Pancreas (tissue), 10 donors: ENCODE results near the gene SLC4A2. TPM values are rescaled to one million over a fixed set of nuclear protein-coding genes. Genes with fewer than 3 reads are reported as not detected.

Source experiments
- ATAC-seq, 4 donors: fragments of 200-7000 bp; cut with Tn5 transposase; one replicate each; pipeline versions ENCODE4 v1.8.0 to v1.9.1; 2020; ENCODE audit warnings: mild to moderate bottlenecking in 4 of 4, moderate library complexity in 4 of 4
- DNase-seq, 6 donors: peaks; one replicate each; pipeline ENCODE4 v3.0.0-alpha.2; 2020
- FAIRE-seq: peaks from 2 replicates; lab custom pipeline; 2012; peaks lifted over from hg19 to GRCh38; lab: Jason Lieb, UNC
- H3K27ac ChIP-seq, 4 donors: fragments of 200-600 bp; sonication (generic); 1 replicate in 3 of 4; 2 replicates in 1 of 4; pipeline versions ENCODE4 v1.5.0 to v1.8.0; 2020
- H3K27me3 ChIP-seq, 4 donors: fragments of 200-600 bp; one replicate each; pipeline ENCODE4 v1.8.0; 2021
- H3K36me3 ChIP-seq, 3 donors: fragments of 200-600 bp; sonication (generic) in 1 of 3; one replicate each; pipeline versions ENCODE4 v1.5.0 to v1.8.0; 2020 to 2021
- H3K4me1 ChIP-seq, 3 donors: fragments of 200-600 bp; one replicate each; pipeline ENCODE4 v1.8.0; 2021
- H3K4me3 ChIP-seq, 4 donors: fragments of 200-600 bp; sonication (generic) in 2 of 4; one replicate each; pipeline versions ENCODE4 v1.5.0 to v1.8.0; 2020 to 2021
- H3K9me3 ChIP-seq, 4 donors: fragments of 200-600 bp; one replicate each; pipeline ENCODE4 v1.8.0; 2021
- WGBS, 2 donors: extraction: QIAGEN DNeasy Blood & Tissue Kit; methylation state at CpG; one replicate each; pipeline ENCODE4 v1.1.7; 2013; 5-methylcytosine and 5-hydroxymethylcytosine counted together
- intact Hi-C, 3 donors: fragments of 100-400 bp; cut with DNase I; formaldehyde crosslinking; loops; one replicate each; pipeline versions ENCODE4 v1.11.1 to v1.14.2; 2022
- polyA plus RNA-seq, 2 donors: library from polyadenylated mRNA; stranded (reverse); fragments of 200-250 nt; gene quantifications; one replicate each; pipeline ENCODE4 v1.2.3, GENCODE V29; 2013
- total RNA-seq, 6 donors: library from RNA; stranded (reverse); fragmentation: NEBNext Ultra II Directional in 4 of 6; extraction: Animal tissue kit (Norgen Biotek cat#: 25700) in 4 of 6; gene quantifications; one replicate each; pipeline versions ENCODE4 v1.2.1 to v1.2.4, GENCODE V29; 2021 to 2023
- TF ChIP-seq, protein P1 (sequence below), 4 donors: fragments of 200-600 bp; sonication (generic) in 3 of 4; IDR thresholded peaks; one replicate each; pipeline versions ENCODE4 v1.5.0 to v1.8.0; 2021; ENCODE audit warnings: antibody characterized with exemption in 4 of 4
- donor health status: healthy with polysubstance abuse.
- donor health status: DM: no; HTN: no; CAD: no; lungs with moderate emphysema.
- donor health status: DM: no; HTN: no; CAD: no.
- donor health status: control.
- donor health status: control.
- donor health status: Bipolar disorder and iron deficiency.
- donor health status: DM: yes; HTN: yes; CAD: no.
- donor health status: DM: no; HTN: no; CAD: no.
- donor health status: DM: no; HTN: no; CAD: no.
- donor health status: DM: yes; HTN: yes; CAD: no.

SLC4A2 gene
- total and polyA plus RNA-seq, 8 donors = 69.2 to 211 (median 87.2) TPM

DNA sequence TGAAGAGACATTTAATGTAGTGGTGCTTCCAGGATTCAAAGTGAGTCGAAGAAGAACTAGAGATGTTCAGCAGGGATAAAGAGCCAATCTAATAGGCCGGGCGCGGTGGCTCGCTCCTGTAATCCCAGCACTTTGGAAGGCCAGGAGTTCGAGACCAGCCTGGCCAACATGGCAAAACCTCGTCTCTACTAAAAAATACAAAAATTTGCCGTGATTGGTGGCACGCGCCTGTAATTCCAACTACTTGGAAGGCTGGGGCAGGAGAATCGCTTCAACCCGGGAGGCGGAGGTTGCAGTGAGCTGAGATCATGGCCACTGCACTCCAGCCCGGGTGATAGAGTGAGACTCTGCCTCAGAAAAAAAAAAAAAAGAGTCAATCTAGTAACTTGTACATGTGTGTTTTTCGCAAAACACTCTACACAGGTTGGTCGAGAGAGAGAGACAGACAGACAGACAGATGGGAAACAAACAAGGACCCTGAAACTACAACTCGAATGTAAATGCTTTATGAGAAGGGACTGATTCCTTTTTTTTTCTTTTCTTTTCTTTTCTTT is 30.4 kb upstream of the SLC4A2 start:
- Histone ChIP-seq H3K4me1 (peaks cover 0 to 6% (median 0%) of the 10 kb centered on the region in 3 donors), H3K27me3 (no peaks in the 10 kb centered on the region), H3K36me3 (no peaks in the 10 kb centered on the region), H3K9me3 (no peaks in the 10 kb centered on the region), H3K27ac (peak overlapping the region; percentile 56 to 74 (median 66)), H3K4me3 (peak overlapping the region; percentile 62 to 93 (median 75))
- intact Hi-C loops = no loop called here
- 35 to 45% methylated on average over 17 of the region's 17 CpGs for WGBS, 2 donors
- FAIRE-seq (no peak), ATAC-seq (peak in 2 of 4 donors; percentile 1), DNase-seq (no peak)
- TF ChIP-seq, protein P1, sequence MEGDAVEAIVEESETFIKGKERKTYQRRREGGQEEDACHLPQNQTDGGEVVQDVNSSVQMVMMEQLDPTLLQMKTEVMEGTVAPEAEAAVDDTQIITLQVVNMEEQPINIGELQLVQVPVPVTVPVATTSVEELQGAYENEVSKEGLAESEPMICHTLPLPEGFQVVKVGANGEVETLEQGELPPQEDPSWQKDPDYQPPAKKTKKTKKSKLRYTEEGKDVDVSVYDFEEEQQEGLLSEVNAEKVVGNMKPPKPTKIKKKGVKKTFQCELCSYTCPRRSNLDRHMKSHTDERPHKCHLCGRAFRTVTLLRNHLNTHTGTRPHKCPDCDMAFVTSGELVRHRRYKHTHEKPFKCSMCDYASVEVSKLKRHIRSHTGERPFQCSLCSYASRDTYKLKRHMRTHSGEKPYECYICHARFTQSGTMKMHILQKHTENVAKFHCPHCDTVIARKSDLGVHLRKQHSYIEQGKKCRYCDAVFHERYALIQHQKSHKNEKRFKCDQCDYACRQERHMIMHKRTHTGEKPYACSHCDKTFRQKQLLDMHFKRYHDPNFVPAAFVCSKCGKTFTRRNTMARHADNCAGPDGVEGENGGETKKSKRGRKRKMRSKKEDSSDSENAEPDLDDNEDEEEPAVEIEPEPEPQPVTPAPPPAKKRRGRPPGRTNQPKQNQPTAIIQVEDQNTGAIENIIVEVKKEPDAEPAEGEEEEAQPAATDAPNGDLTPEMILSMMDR (IDR thresholded peaks at IDR 0.05) = no peak

DNA sequence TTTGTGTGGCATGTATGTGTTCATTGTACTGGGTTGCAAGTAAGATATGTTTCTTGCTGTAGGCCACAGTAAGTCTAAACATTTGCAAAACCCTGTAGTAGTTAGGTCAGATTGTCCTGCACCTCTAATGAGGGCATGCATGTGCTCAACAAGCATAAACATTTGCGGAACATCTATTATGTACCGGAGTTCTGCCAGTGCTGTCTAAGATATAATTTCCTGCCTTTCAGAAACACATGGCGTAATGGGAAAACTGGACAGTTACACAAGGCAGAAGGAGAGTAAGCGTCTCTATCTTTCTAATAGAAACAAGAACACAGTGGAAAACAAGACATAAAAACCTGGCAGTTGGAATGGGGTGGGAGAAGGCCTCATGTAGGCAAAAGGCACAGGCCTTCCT is 28.4 kb upstream of the SLC4A2 start:
- no peak for DNase-seq
- Histone ChIP-seq H3K27me3 (no peaks in the 10 kb centered on the region), H3K9me3 (no peaks in the 10 kb centered on the region), H3K27ac (no peak overlapping the region), H3K4me3 (no peak overlapping the region), H3K4me1 (peaks cover 0 to 6% (median 0%) of the 10 kb centered on the region in 3 donors), H3K36me3 (peaks cover 0 to 3% (median 0%) of the 10 kb centered on the region in 3 donors)
- TF ChIP-seq, protein P1 (IDR thresholded peaks at IDR 0.05) = no peak
- FAIRE-seq = no peak
- intact Hi-C loops = loop anchor here in 1 of 3 donors (5.0 kb wide), 1 partner anchor 81 kb away; no protein-coding TSS in a partner anchor
- WGBS, 2 donors = 91 to 93% methylated on average over 4 of the region's 4 CpGs
- ATAC-seq = no peak

DNA sequence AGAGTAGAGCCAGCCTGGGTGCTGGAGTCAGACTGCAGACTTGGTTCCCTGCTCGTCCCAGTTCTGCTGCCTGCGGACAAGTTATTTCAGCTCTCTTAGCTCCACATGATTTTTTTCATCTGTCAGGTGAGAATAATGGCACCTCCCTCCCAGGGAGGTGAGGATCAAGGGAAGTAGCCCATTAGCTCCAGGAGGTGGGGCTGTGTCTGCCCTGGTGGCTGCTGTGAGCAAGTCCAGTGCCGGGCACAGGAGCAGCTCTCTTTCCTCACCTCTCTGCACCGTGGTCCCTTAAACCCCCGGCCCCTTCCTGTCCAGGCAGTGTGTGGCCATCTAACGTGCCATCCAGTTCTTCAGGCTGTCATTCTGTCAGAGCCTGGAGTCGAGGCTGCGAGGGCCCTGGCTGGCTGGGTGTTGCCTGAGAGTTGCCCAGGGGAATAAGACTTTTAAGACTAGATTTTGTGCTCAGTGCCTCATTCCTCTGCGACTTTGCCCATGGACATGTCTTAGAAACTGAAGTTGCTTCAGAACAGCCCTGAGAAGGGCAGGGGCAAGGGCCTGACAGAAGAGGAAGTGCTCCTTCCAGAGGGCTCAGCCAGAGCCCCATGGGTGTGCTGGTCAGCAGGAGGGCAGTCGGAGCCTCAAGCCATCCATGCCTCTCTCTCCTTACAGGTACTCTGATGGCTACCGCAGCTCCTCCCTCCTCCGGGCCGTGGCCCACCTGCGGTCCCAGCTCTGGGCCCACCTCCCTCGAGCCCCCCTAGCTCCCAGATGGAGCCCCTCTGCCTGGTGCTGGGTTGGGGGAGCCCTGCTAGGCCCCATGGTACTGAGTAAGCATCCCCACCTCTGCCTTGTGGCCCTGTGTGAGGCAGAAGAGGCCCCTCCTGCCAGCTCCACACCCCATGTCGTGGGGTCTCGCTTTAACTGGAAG is 26.2 kb upstream of the SLC4A2 start:
- ATAC-seq = no peak
- Histone ChIP-seq H3K36me3 (peaks cover 0 to 16% (median 0%) of the 10 kb centered on the region in 3 donors), H3K4me1 (peaks cover 0 to 3% (median 0%) of the 10 kb centered on the region in 3 donors), H3K9me3 (no peaks in the 10 kb centered on the region), H3K4me3 (no peak overlapping the region), H3K27me3 (no peaks in the 10 kb centered on the region), H3K27ac (no peak overlapping the region)
- peak in 1 of 6 donors; percentile 65 for DNase-seq
- intact Hi-C loops = loop anchor here in 1 of 3 donors (5.0 kb wide), 1 partner anchor 79 kb away; no protein-coding TSS in a partner anchor
- TF ChIP-seq, protein P1 (IDR thresholded peaks at IDR 0.05) = no peak
- no peak for FAIRE-seq
- WGBS, 2 donors = 85 to 89% methylated on average over 17 of the region's 17 CpGs

DNA sequence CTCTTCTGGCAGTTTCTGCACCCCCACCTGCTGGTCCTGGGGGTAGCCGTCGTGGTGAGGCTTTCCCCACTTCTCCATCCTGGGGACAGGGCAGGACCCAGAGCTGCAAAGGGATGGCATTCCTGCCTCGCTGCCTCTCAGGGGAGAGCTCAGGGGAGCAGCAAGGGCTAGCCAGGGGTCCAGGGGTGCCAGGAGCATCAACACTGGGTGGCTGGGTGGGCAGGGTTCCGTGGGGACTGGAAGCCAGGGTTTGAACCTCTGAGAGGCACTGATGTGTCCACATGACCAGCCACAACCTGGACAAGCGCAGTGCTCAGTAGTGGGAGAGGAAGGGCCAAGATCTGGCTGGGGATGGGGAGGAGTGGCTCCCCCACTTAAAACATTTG is 25.5 kb upstream of the SLC4A2 start:
- TF ChIP-seq, protein P1 (IDR thresholded peaks at IDR 0.05) = no peak
- peaks cover 0 to 16% (median 0%) of the 10 kb centered on the region in 3 donors for H3K36me3 ChIP-seq
- DNase-seq (peak in 1 of 6 donors; percentile 59), ATAC-seq (no peak), FAIRE-seq (no peak)
- no peak overlapping the region for H3K4me3 ChIP-seq
- H3K27ac ChIP-seq = no peak overlapping the region
- H3K4me1 ChIP-seq = peaks cover 0 to 3% (median 0%) of the 10 kb centered on the region in 3 donors
- intact Hi-C loops = loop anchor here in 1 of 3 donors (5.0 kb wide), 1 partner anchor 78 kb away; no protein-coding TSS in a partner anchor
- no peaks in the 10 kb centered on the region for H3K27me3 ChIP-seq
- 79 to 88% methylated on average over 5 of the region's 5 CpGs for WGBS, 2 donors
- H3K9me3 ChIP-seq = no peaks in the 10 kb centered on the region
